Fibroblast of lung (primary cell): Measurements from ENCODE around the gene KLK13.

Experiments
- EZH2 ChIP-seq: IDR thresholded peaks from 2 replicates; pipeline ENCODE4 v1.5.1; 2012; ENCODE audit warnings: low read length, control low read depth, mild to moderate bottlenecking; ENCODE audit errors: missing control alignments
- TF ChIP-seq, protein P1 (sequence below), 2 donors: IDR thresholded peaks in 1 of 2; conservative IDR thresholded peaks in 1 of 2; 1 replicate in 1 of 2; 2 replicates in 1 of 2; pipeline ENCODE4 v1.5.1; 2011 to 2012; ENCODE audit warnings: low read length in 2 of 2, control low read depth in 1 of 2, inconsistent platforms in 1 of 2, low read depth in 1 of 2, mild to moderate bottlenecking in 1 of 2

DNA sequence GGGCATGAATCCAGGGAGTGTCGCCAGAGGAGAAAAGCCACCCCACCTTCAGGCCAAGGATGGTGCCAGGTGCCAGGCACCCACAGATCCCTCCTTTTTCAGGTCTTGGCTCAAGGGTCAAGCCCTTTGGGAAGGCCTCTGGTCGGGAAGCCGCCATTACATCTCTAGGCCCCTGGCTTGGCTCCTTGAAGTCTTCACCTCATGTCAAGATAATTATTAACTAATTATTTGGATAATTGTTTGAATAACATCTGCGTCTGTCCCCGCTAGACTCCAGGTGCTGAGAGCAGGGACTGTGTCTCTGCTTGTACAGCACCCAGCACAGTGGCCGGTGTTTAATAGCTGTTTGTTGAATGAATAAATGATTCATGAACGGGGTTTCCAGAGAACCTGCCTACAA is 1.2 kb downstream of the KLK13 start:
- TF ChIP-seq EZH2, result no peak
- TF ChIP-seq, protein P1, sequence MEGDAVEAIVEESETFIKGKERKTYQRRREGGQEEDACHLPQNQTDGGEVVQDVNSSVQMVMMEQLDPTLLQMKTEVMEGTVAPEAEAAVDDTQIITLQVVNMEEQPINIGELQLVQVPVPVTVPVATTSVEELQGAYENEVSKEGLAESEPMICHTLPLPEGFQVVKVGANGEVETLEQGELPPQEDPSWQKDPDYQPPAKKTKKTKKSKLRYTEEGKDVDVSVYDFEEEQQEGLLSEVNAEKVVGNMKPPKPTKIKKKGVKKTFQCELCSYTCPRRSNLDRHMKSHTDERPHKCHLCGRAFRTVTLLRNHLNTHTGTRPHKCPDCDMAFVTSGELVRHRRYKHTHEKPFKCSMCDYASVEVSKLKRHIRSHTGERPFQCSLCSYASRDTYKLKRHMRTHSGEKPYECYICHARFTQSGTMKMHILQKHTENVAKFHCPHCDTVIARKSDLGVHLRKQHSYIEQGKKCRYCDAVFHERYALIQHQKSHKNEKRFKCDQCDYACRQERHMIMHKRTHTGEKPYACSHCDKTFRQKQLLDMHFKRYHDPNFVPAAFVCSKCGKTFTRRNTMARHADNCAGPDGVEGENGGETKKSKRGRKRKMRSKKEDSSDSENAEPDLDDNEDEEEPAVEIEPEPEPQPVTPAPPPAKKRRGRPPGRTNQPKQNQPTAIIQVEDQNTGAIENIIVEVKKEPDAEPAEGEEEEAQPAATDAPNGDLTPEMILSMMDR (conservative IDR thresholded peaks at IDR 0.05 in 1 of 2, IDR thresholded peaks at IDR 0.05 in 1 of 2; ENCODE audit: low read depth in 1 of 2, low read length in 2 of 2), result no peak
